H9 (cell line): Measurements from ENCODE around the gene PISD. TPM values are rescaled to one million over a fixed set of nuclear protein-coding genes. Genes with fewer than 3 reads are reported as not detected.
"Not testable (repeated sequence)": the region's sequence is repeated elsewhere in the genome, so short reads cannot be mapped to it uniquely, and the experiment has no call there.

ENCODE experiments used
- DNase-seq: peaks from one replicate; pipeline ENCODE4 v3.0.0-alpha.2; 2017
- H2AFZ ChIP-seq: one replicate; pipeline ENCODE4 v1.6.1; 2013; ENCODE audit warnings: mild to moderate bottlenecking, low read length, control low read depth, moderate library complexity
- H2AK5ac ChIP-seq: 2 replicates; pipeline ENCODE4 v1.6.1; 2013; ENCODE audit warnings: low read length, control low read depth, mixed read lengths; ENCODE audit not compliant: insufficient read length
- H2BK120ac ChIP-seq: one replicate; pipeline ENCODE4 v1.6.1; 2013; ENCODE audit warnings: low read depth, mild to moderate bottlenecking, low read length, control low read depth, inconsistent platforms; ENCODE audit not compliant: poor library complexity, severe bottlenecking
- H2BK12ac ChIP-seq: 2 replicates; pipeline ENCODE4 v1.6.1; 2013; ENCODE audit warnings: low read length, control low read depth, mixed read lengths, low read depth; ENCODE audit not compliant: insufficient read length
- H2BK15ac ChIP-seq: 2 replicates; pipeline ENCODE4 v1.6.1; 2013; ENCODE audit warnings: low read depth, low read length, control low read depth
- H2BK20ac ChIP-seq: one replicate; pipeline ENCODE4 v1.6.1; 2013; ENCODE audit warnings: low read depth, mild to moderate bottlenecking, low read length, control low read depth, inconsistent platforms; ENCODE audit not compliant: poor library complexity, severe bottlenecking
- H2BK5ac ChIP-seq: 2 replicates; pipeline ENCODE4 v1.6.1; 2013; ENCODE audit warnings: low read length, control low read depth, mixed read lengths; ENCODE audit not compliant: insufficient read length
- H3K14ac ChIP-seq: 2 replicates; pipeline ENCODE4 v1.6.1; 2013; ENCODE audit warnings: low read length, control low read depth; ENCODE audit not compliant: insufficient read depth
- H3K18ac ChIP-seq: 2 replicates; pipeline ENCODE4 v1.6.1; 2013; ENCODE audit warnings: low read depth, mild to moderate bottlenecking, mixed read lengths, low read length, control low read depth; ENCODE audit not compliant: insufficient read length
- H3K23ac ChIP-seq: 2 replicates; pipeline ENCODE4 v1.6.1; 2013; ENCODE audit warnings: low read length, control low read depth, mixed read lengths, low read depth; ENCODE audit not compliant: insufficient read length
- H3K23me2 ChIP-seq: 2 replicates; pipeline ENCODE4 v1.6.1; 2013; ENCODE audit warnings: low read depth, mild to moderate bottlenecking, mixed read lengths, low read length, control low read depth; ENCODE audit not compliant: insufficient read length, poor library complexity, severe bottlenecking
- H3K27ac ChIP-seq: 2 replicates; pipeline ENCODE4 v1.5.1; 2013; ENCODE audit warnings: low read length, control low read depth, mixed read lengths, low read depth; ENCODE audit not compliant: insufficient read length
- H3K27me3 ChIP-seq: 2 replicates; pipeline ENCODE4 v1.6.1; 2013; ENCODE audit warnings: low read length, control low read depth, inconsistent platforms; ENCODE audit not compliant: insufficient read depth
- H3K4ac ChIP-seq: 2 replicates; pipeline ENCODE4 v1.6.1; 2013; ENCODE audit warnings: low read depth, mild to moderate bottlenecking, control low read depth, inconsistent platforms, low read length, moderate library complexity
- H3K4me1 ChIP-seq: 2 replicates; pipeline ENCODE4 v1.6.1; 2013; ENCODE audit warnings: low read length, control low read depth, inconsistent platforms; ENCODE audit not compliant: insufficient read depth
- H3K4me2 ChIP-seq: 2 replicates; pipeline ENCODE4 v1.6.1; 2013; ENCODE audit warnings: low read length, control low read depth, mixed read lengths; ENCODE audit not compliant: insufficient read length, insufficient read depth
- H3K56ac ChIP-seq: 2 replicates; pipeline ENCODE4 v1.6.1; 2013; ENCODE audit warnings: low read depth, mild to moderate bottlenecking, mixed read lengths, low read length, control low read depth; ENCODE audit not compliant: insufficient read length
- H3K79me1 ChIP-seq: 2 replicates; pipeline ENCODE4 v1.6.1; 2013; ENCODE audit warnings: low read depth, mild to moderate bottlenecking, moderate library complexity, low read length, control low read depth, inconsistent platforms; ENCODE audit not compliant: insufficient read depth, poor library complexity, severe bottlenecking
- H3K79me2 ChIP-seq: 2 replicates; pipeline ENCODE4 v1.6.1; 2013; ENCODE audit warnings: low read length, control low read depth, inconsistent platforms; ENCODE audit not compliant: insufficient read depth
- H3K9ac ChIP-seq: 2 replicates; pipeline ENCODE4 v1.6.1; 2013; ENCODE audit warnings: low read length, control low read depth, mixed read lengths; ENCODE audit not compliant: insufficient read length; ENCODE audit errors: extremely low read depth
- H3K9me3 ChIP-seq: one replicate; pipeline ENCODE4 v1.6.1; 2013; ENCODE audit warnings: low read depth, low read length, inconsistent platforms; ENCODE audit not compliant: control insufficient read depth
- H3T11ph ChIP-seq: one replicate; pipeline ENCODE4 v1.6.1; 2013; ENCODE audit warnings: mild to moderate bottlenecking, low read length, control low read depth, inconsistent platforms
- H4K20me1 ChIP-seq: one replicate; pipeline ENCODE4 v1.6.1; 2013; ENCODE audit not compliant: control insufficient read depth, insufficient read length, insufficient read depth
- H4K5ac ChIP-seq: 2 replicates; pipeline ENCODE4 v1.6.1; 2013; ENCODE audit warnings: low read depth, mild to moderate bottlenecking, mixed read lengths, low read length, control low read depth; ENCODE audit not compliant: insufficient read length
- H4K8ac ChIP-seq: replicated peaks from 2 replicates; pipeline ENCODE4 v1.6.1; 2013; ENCODE audit warnings: low read length, control low read depth, mixed read lengths, low read depth; ENCODE audit not compliant: insufficient read length
- H4K91ac ChIP-seq: 2 replicates; pipeline ENCODE4 v1.6.1; 2013; ENCODE audit warnings: low read depth, mild to moderate bottlenecking, moderate library complexity, mixed read lengths, low read length, control low read depth; ENCODE audit not compliant: insufficient read length
- H3K27ac Mint-ChIP-seq, 3 experiments: 2 replicates in 2 of 3; 3 replicates in 1 of 3; pipeline ENCODE4 v1.8.0; 2020 to 2021; ENCODE audit warnings: mixed read lengths in 3 of 3, mild to moderate bottlenecking in 1 of 3, moderate library complexity in 1 of 3
- H3K27me3 Mint-ChIP-seq: 2 replicates; pipeline ENCODE4 v1.8.0; 2021; ENCODE audit warnings: low read depth, mild to moderate bottlenecking, moderate library complexity, mixed read lengths
- H3K36me3 Mint-ChIP-seq, 3 experiments: 2 replicates in 2 of 3; 3 replicates in 1 of 3; pipeline ENCODE4 v1.8.0; 2020 to 2021; ENCODE audit warnings: low read depth in 3 of 3, mixed read lengths in 3 of 3; ENCODE audit not compliant: insufficient read depth in 1 of 3
- H3K4me1 Mint-ChIP-seq, 2 experiments: 2 replicates each; pipeline ENCODE4 v1.8.0; 2020; ENCODE audit warnings: mixed read lengths in 2 of 2
- H3K4me3 Mint-ChIP-seq, 2 experiments: 2 replicates in 1 of 2; 3 replicates in 1 of 2; pipeline ENCODE4 v1.8.0; 2020 to 2021; ENCODE audit warnings: mild to moderate bottlenecking in 2 of 2, mixed read lengths in 2 of 2, moderate library complexity in 1 of 2
- H3K9me3 Mint-ChIP-seq, 2 experiments: 2 replicates in 1 of 2; 3 replicates in 1 of 2; pipeline ENCODE4 v1.8.0; 2020; ENCODE audit warnings: mild to moderate bottlenecking in 2 of 2, mixed read lengths in 2 of 2, moderate library complexity in 1 of 2
- WGBS: extraction: QIAGEN DNeasy Blood & Tissue Kit; methylation state at CpG from one replicate; pipeline ENCODE4 v1.1.7; 2013; ENCODE audit warnings: missing lambda C conversion rate, low lambda C conversion rate, mixed read lengths; ENCODE audit not compliant: insufficient read length; ENCODE audit errors: extremely low coverage; 5-methylcytosine and 5-hydroxymethylcytosine counted together
- total RNA-seq: library from RNA; stranded (reverse); gene quantifications from 2 replicates; pipeline ENCODE4 v1.2.1, GENCODE V29; 2021
- TF ChIP-seq, protein P1 (sequence below): fragments of 200-600 bp; sonication (generic); conservative IDR thresholded peaks from 3 replicates; pipeline ENCODE4 v1.8.0; 2021; ENCODE audit warnings: antibody characterized with exemption, mild to moderate bottlenecking

The PISD gene
- total RNA-seq, 1 experiment from 2014 or later: 62.0 TPM

GRCh38 chr22:31676700-31677099 lies 14.7 kb upstream of the PISD start:
- H3K27ac ChIP-seq: no peak overlapping the region
- H3K36me3 Mint-ChIP-seq: no peaks in the 10 kb centered on the region; a peak in 2 of 7 replicates
- no peak overlapping the region for H3K56ac ChIP-seq

GRCh38 chr22:31674219-31674618 lies 12.2 kb upstream of the PISD start:
- not testable (repeated sequence) for H3K36me3 Mint-ChIP-seq, H3K23ac ChIP-seq, H3K4me3 Mint-ChIP-seq, H3K4ac ChIP-seq, H3K79me2 ChIP-seq, H2AK5ac ChIP-seq, H3K79me1 ChIP-seq, H3K9ac ChIP-seq, H3K14ac ChIP-seq, H3K4me2 ChIP-seq, H3K56ac ChIP-seq, H3K27ac Mint-ChIP-seq, H2BK15ac ChIP-seq, H3T11ph ChIP-seq, H4K5ac ChIP-seq, H2AFZ ChIP-seq, H3K18ac ChIP-seq, H3K27ac ChIP-seq, H3K27me3 ChIP-seq, H3K9me3 ChIP-seq, H3K4me1 ChIP-seq, H4K91ac ChIP-seq, H3K9me3 Mint-ChIP-seq, H2BK12ac ChIP-seq, H2BK5ac ChIP-seq, DNase-seq, H3K23me2 ChIP-seq, H4K8ac ChIP-seq, H3K4me1 Mint-ChIP-seq, H2BK120ac ChIP-seq, H2BK20ac ChIP-seq, H4K20me1 ChIP-seq
- no CpG with 5 or more reads among the region's 5 CpGs for WGBS
- peaks cover 11% of the 10 kb centered on the region for H3K27me3 Mint-ChIP-seq

More at GRCh38 chr22:31676700-31677099, 14.7 kb upstream of the PISD start:
- Mint-ChIP-seq H3K4me1 (peaks cover 0 to 4% of the 10 kb centered on the region in 2 experiments; a peak in 1 of 4 replicates), H3K4me3 (peak overlapping the region; percentile 63 to 68; a peak in 4 of 5 replicates), H3K27ac (no peak overlapping the region; a peak in 1 of 7 replicates), H3K27me3 (peaks cover 11% of the 10 kb centered on the region), H3K9me3 (no peaks in the 10 kb centered on the region; a peak in 1 of 5 replicates)
- H4K8ac ChIP-seq: no peak overlapping the region
- H2BK15ac ChIP-seq: no peak overlapping the region
- no peaks in the 10 kb centered on the region for H3K79me1 ChIP-seq
- no peak overlapping the region for H2BK20ac ChIP-seq
- no peak overlapping the region for H4K91ac ChIP-seq
- no peaks in the 10 kb centered on the region for H3K27me3 ChIP-seq
- H4K20me1 ChIP-seq: no peaks in the 10 kb centered on the region
- no peak overlapping the region for H3K23ac ChIP-seq
- H2AK5ac ChIP-seq: no peak overlapping the region
- TF ChIP-seq, protein P1, sequence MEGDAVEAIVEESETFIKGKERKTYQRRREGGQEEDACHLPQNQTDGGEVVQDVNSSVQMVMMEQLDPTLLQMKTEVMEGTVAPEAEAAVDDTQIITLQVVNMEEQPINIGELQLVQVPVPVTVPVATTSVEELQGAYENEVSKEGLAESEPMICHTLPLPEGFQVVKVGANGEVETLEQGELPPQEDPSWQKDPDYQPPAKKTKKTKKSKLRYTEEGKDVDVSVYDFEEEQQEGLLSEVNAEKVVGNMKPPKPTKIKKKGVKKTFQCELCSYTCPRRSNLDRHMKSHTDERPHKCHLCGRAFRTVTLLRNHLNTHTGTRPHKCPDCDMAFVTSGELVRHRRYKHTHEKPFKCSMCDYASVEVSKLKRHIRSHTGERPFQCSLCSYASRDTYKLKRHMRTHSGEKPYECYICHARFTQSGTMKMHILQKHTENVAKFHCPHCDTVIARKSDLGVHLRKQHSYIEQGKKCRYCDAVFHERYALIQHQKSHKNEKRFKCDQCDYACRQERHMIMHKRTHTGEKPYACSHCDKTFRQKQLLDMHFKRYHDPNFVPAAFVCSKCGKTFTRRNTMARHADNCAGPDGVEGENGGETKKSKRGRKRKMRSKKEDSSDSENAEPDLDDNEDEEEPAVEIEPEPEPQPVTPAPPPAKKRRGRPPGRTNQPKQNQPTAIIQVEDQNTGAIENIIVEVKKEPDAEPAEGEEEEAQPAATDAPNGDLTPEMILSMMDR: no peak
- H2BK5ac ChIP-seq: no peak overlapping the region
- no peak overlapping the region for H3K14ac ChIP-seq
- H3K23me2 ChIP-seq: no peaks in the 10 kb centered on the region
- peak overlapping the region; percentile 68 for H3K4me2 ChIP-seq
- no peaks in the 10 kb centered on the region for H3K9me3 ChIP-seq
- H3T11ph ChIP-seq: no peak overlapping the region
- no peaks in the 10 kb centered on the region for H3K79me2 ChIP-seq
- H3K4ac ChIP-seq: no peak overlapping the region
- H2BK12ac ChIP-seq: no peak overlapping the region
- peak; percentile 98 for DNase-seq
- H4K5ac ChIP-seq: no peak overlapping the region
- no CpG with 5 or more reads among the region's 25 CpGs for WGBS
- no peak overlapping the region for H2BK120ac ChIP-seq
- no peak overlapping the region for H3K9ac ChIP-seq
- no peaks in the 10 kb centered on the region for H3K4me1 ChIP-seq
- H3K18ac ChIP-seq: no peak overlapping the region
- H2AFZ ChIP-seq: peak overlapping the region; percentile 67
